MM.1S (cell line): ENCODE results near the gene CIRBP.

ENCODE experiments used
- EZH2 ChIP-seq: fragments of 300-600 bp; sonication (generic); optimal IDR thresholded peaks from 2 replicates; pipeline ENCODE3; 2017; ENCODE audit warnings: low read depth, mild to moderate bottlenecking, antibody characterized with exemption, low read length, mixed read lengths
- EZH2phosphoT487 ChIP-seq: fragments of 300-600 bp; sonication (generic); IDR thresholded peaks from 2 replicates; pipeline ENCODE4 v1.6.1; 2018; ENCODE audit warnings: antibody characterized with exemption, low read length
- TF ChIP-seq, protein P1 (sequence below): fragments of 300-600 bp; sonication (generic); IDR thresholded peaks from 2 replicates; pipeline ENCODE4 v1.5.1; 2016; ENCODE audit warnings: antibody characterized with exemption, low read length, mixed read lengths

DNA sequence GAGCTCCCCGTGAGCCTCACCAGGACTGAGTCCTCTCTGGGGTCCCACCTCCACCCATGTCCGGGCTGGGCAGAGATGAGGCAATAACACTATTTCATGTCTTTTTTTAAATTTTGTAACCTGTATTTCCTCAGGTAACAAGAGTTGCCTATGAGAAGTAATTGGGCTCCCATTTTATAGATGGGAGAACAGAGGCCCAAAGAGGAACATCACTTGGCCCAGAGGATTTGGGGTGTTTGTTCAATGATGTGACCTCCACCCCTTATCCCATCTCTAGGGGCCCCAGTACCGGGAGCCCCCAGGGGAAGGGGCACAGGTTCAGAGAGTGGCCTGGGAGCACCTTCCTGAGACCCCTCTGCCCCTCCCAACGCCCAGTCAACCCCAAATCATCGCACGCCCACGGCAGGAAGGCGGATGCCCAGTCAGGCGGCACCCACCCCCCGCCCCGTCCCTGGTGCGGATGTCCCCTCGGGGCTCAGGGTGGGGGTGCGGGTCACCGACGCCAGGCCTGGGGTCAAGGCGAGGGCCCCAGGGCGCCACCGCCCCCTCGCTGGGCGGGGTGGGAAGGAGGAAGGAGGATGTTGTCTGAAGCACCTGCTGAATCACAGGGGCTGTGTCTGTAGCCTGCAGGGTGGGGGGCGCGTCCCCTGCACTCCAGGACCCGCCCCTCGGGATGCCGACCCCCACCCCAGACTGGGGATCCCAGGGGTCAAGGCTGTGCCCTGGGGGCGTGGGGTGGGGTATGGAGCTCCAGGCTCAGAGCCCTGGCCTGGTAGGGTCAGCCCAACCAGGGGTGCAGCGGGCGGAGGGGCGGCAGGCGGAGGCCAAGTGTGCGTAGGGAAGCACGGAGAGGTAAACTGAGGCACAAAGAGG, 9.0 kb upstream of the CIRBP start:
- TF ChIP-seq, protein P1, sequence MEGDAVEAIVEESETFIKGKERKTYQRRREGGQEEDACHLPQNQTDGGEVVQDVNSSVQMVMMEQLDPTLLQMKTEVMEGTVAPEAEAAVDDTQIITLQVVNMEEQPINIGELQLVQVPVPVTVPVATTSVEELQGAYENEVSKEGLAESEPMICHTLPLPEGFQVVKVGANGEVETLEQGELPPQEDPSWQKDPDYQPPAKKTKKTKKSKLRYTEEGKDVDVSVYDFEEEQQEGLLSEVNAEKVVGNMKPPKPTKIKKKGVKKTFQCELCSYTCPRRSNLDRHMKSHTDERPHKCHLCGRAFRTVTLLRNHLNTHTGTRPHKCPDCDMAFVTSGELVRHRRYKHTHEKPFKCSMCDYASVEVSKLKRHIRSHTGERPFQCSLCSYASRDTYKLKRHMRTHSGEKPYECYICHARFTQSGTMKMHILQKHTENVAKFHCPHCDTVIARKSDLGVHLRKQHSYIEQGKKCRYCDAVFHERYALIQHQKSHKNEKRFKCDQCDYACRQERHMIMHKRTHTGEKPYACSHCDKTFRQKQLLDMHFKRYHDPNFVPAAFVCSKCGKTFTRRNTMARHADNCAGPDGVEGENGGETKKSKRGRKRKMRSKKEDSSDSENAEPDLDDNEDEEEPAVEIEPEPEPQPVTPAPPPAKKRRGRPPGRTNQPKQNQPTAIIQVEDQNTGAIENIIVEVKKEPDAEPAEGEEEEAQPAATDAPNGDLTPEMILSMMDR: no peak
- TF ChIP-seq EZH2 (no peak), EZH2phosphoT487 (no peak)
